Mesendoderm (in vitro differentiated cells): ENCODE results near the gene SMCO4.
A peak's percentile ranks its signal among the peaks of the same experiment; 100 is the strongest.

Experiments
- DNase-seq: peaks from one replicate; pipeline ENCODE4 v3.0.0; 2013
- H2AK5ac ChIP-seq: 2 replicates; pipeline ENCODE4 v1.6.1; 2013; ENCODE audit warnings: low read length, inconsistent platforms
- H2BK120ac ChIP-seq: 2 replicates; pipeline ENCODE4 v1.6.1; 2013; ENCODE audit warnings: low read depth, mild to moderate bottlenecking, low read length, moderate library complexity, mixed read lengths
- H2BK15ac ChIP-seq: replicated peaks from 2 replicates; pipeline ENCODE4 v1.6.1; 2013; ENCODE audit warnings: low read depth, mild to moderate bottlenecking, moderate library complexity
- H2BK5ac ChIP-seq: 2 replicates; pipeline ENCODE4 v1.6.1; 2013; ENCODE audit warnings: low read length, inconsistent platforms
- H3K18ac ChIP-seq: 2 replicates; pipeline ENCODE4 v1.6.1; 2013; ENCODE audit warnings: mild to moderate bottlenecking, low read length, mixed read lengths
- H3K23ac ChIP-seq: one replicate; pipeline ENCODE4 v1.6.1; 2013; ENCODE audit warnings: low read length
- H3K27ac ChIP-seq: 2 replicates; pipeline ENCODE4 v1.5.1; 2013; ENCODE audit warnings: low read depth, mild to moderate bottlenecking, inconsistent platforms, low read length, moderate library complexity
- H3K27me3 ChIP-seq: 2 replicates; pipeline ENCODE4 v1.6.1; 2013; ENCODE audit warnings: low read length, control low read depth, mild to moderate bottlenecking, inconsistent platforms; ENCODE audit not compliant: insufficient read depth, poor library complexity
- H3K36me3 ChIP-seq: 2 replicates; pipeline ENCODE4 v1.6.1; 2013; ENCODE audit warnings: low read length, inconsistent platforms; ENCODE audit not compliant: control insufficient read depth, insufficient read depth
- H3K4ac ChIP-seq: one replicate; pipeline ENCODE4 v1.6.1; 2013; ENCODE audit warnings: low read depth, mild to moderate bottlenecking, low read length, moderate library complexity
- H3K4me1 ChIP-seq: 2 replicates; pipeline ENCODE4 v1.6.1; 2013; ENCODE audit warnings: low read depth, low read length, inconsistent platforms; ENCODE audit not compliant: control insufficient read depth
- H3K4me2 ChIP-seq: 2 replicates; pipeline ENCODE4 v1.6.1; 2013; ENCODE audit warnings: low read length
- H3K4me3 ChIP-seq: 2 replicates; pipeline ENCODE4 v1.5.1; 2013; ENCODE audit warnings: mild to moderate bottlenecking, low read length
- H3K56ac ChIP-seq: one replicate; pipeline ENCODE4 v1.6.1; 2013; ENCODE audit warnings: low read length
- H3K79me1 ChIP-seq: 2 replicates; pipeline ENCODE4 v1.6.1; 2013; ENCODE audit warnings: low read length, inconsistent platforms
- H3K79me2 ChIP-seq: 2 replicates; pipeline ENCODE4 v1.6.1; 2013; ENCODE audit warnings: mild to moderate bottlenecking, low read length; ENCODE audit not compliant: control insufficient read depth, insufficient read depth
- H3K9ac ChIP-seq: 2 replicates; pipeline ENCODE4 v1.6.1; 2013; ENCODE audit warnings: low read length, inconsistent platforms
- H4K5ac ChIP-seq: one replicate; pipeline ENCODE4 v1.6.1; 2013; ENCODE audit warnings: low read length
- H4K8ac ChIP-seq: one replicate; pipeline ENCODE4 v1.6.1; 2013; ENCODE audit warnings: low read depth, mild to moderate bottlenecking, control low read depth, low read length, moderate library complexity
- WGBS: extraction: QIAGEN DNeasy Blood & Tissue Kit; methylation state at CpG from one replicate; pipeline ENCODE4 v1.1.7; 2013; ENCODE audit warnings: low lambda C conversion rate, missing lambda C conversion rate; ENCODE audit not compliant: insufficient coverage; ENCODE audit errors: extremely low coverage; 5-methylcytosine and 5-hydroxymethylcytosine counted together

SMCO4 gene

DNA sequence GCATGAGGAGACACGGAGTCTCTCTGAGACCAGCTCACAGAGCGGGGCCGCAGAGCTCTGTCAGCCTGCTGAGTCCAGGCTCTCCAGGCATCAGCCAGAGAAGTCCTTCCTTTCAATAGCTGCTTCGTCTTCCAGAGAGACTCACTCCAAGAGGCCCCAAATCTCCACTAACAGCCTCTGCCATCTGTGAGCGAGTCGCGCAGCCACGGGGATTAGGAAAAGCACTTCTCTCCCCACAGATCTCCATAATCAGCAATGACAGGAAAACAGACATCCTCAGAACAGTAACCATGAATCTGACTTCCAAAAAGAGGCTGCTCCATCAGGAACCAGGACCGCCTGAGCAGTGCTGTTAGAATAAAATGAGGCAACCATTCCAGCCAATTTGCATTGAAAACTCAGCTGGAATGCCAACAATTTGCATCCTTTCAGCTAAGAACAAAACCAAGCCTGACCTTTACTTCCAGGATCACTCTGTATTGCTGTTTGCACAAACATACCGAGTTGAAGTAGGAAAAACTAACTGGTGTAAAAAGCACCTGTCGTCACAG is 65.4 kb downstream of the SMCO4 start:
- no CpG with 5 or more reads among the region's 11 CpGs for WGBS
- peak overlapping the region; percentile 33 for H3K18ac ChIP-seq
- H4K8ac ChIP-seq = no peak overlapping the region
- H3K4me1 ChIP-seq = peaks cover 11% of the 10 kb centered on the region
- peak overlapping the region; percentile 38 for H3K9ac ChIP-seq
- H3K36me3 ChIP-seq = no peaks in the 10 kb centered on the region
- peak overlapping the region; percentile 89 for H3K23ac ChIP-seq
- no peak overlapping the region for H3K4ac ChIP-seq
- H2AK5ac ChIP-seq = no peak overlapping the region
- no peak overlapping the region for H3K4me2 ChIP-seq
- peak overlapping the region; percentile 84 for H3K27ac ChIP-seq
- no peak overlapping the region for H2BK15ac ChIP-seq
- H4K5ac ChIP-seq = peak overlapping the region; percentile 23
- peaks cover 4% of the 10 kb centered on the region for H3K79me1 ChIP-seq
- no peaks in the 10 kb centered on the region for H3K79me2 ChIP-seq
- H2BK120ac ChIP-seq = no peak overlapping the region
- DNase-seq = peak; percentile 83
- no peak overlapping the region for H2BK5ac ChIP-seq
- peak overlapping the region; percentile 70 for H3K56ac ChIP-seq
- H3K27me3 ChIP-seq = no peaks in the 10 kb centered on the region
- H3K4me3 ChIP-seq = no peak overlapping the region

DNA sequence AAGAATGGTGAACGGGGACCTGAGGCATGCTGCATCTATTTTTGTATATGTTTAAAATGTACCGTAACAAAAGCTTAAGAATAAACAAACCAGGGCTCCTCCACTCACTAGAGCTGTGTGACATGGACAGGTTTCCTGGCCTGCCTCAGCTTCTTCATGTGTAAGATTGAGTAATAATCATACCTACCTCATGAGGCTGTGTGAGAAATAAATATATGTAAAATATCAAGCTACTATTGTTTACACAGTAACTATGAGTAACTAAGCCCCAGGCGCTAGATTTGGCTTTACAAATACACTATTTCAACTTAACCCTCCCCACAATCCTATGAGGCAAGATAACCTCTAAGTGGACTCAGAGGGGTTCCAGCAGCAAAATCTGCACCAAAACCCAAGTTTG is 66.4 kb downstream of the SMCO4 start:
- Histone ChIP-seq H4K5ac (no peak overlapping the region), H3K27ac (peak overlapping the region; percentile 84), H3K4me3 (no peak overlapping the region), H3K56ac (peak overlapping the region; percentile 70), H2BK15ac (no peak overlapping the region), H2BK120ac (no peak overlapping the region), H3K23ac (no peak overlapping the region), H3K4ac (no peak overlapping the region), H2AK5ac (no peak overlapping the region), H3K4me2 (no peak overlapping the region), H3K79me2 (no peaks in the 10 kb centered on the region), H4K8ac (no peak overlapping the region), H3K27me3 (no peaks in the 10 kb centered on the region), H3K4me1 (peaks cover 11% of the 10 kb centered on the region), H3K36me3 (no peaks in the 10 kb centered on the region), H2BK5ac (no peak overlapping the region), H3K79me1 (peaks cover 2% of the 10 kb centered on the region), H3K9ac (no peak overlapping the region), H3K18ac (peak overlapping the region; percentile 33)
- no peak for DNase-seq
- no CpG with 5 or more reads among the region's 3 CpGs for WGBS

GRCh38 chr11:93474123-93474522 is 69.1 kb downstream of the SMCO4 start:
- Histone ChIP-seq H4K8ac (no peak overlapping the region), H3K23ac (no peak overlapping the region), H2BK15ac (no peak overlapping the region), H3K4me1 (peaks cover 11% of the 10 kb centered on the region), H3K79me1 (peaks cover 2% of the 10 kb centered on the region), H3K79me2 (no peaks in the 10 kb centered on the region), H3K36me3 (no peaks in the 10 kb centered on the region), H3K27ac (no peak overlapping the region), H3K4ac (no peak overlapping the region), H3K56ac (no peak overlapping the region), H3K27me3 (no peaks in the 10 kb centered on the region), H3K4me2 (no peak overlapping the region), H2BK5ac (no peak overlapping the region), H2AK5ac (no peak overlapping the region), H3K4me3 (no peak overlapping the region), H4K5ac (no peak overlapping the region), H3K18ac (no peak overlapping the region), H3K9ac (no peak overlapping the region), H2BK120ac (no peak overlapping the region)
- DNase-seq = no peak
- no CpG with 5 or more reads among the region's 1 CpG for WGBS

GRCh38 chr11:93468290-93468689 is 74.9 kb downstream of the SMCO4 start:
- H3K4me3 ChIP-seq = no peak overlapping the region
- no peak overlapping the region for H3K4me2 ChIP-seq
- H2BK120ac ChIP-seq = no peak overlapping the region
- no peak overlapping the region for H2BK5ac ChIP-seq
- no peak overlapping the region for H3K18ac ChIP-seq
- no peaks in the 10 kb centered on the region for H3K79me1 ChIP-seq
- no peak overlapping the region for H3K56ac ChIP-seq
- no peak overlapping the region for H2AK5ac ChIP-seq
- no peak overlapping the region for H3K27ac ChIP-seq
- H3K9ac ChIP-seq = no peak overlapping the region
- no peak for DNase-seq
- H3K27me3 ChIP-seq = no peaks in the 10 kb centered on the region
- H3K4ac ChIP-seq = no peak overlapping the region
- H2BK15ac ChIP-seq = no peak overlapping the region
- no CpG with 5 or more reads among the region's 5 CpGs for WGBS
- no peaks in the 10 kb centered on the region for H3K79me2 ChIP-seq
- no peak overlapping the region for H4K8ac ChIP-seq
- no peak overlapping the region for H4K5ac ChIP-seq
- no peaks in the 10 kb centered on the region for H3K36me3 ChIP-seq
- H3K23ac ChIP-seq = no peak overlapping the region
- no peaks in the 10 kb centered on the region for H3K4me1 ChIP-seq

- H2BK120ac ChIP-seq = no peak overlapping the region
- peak overlapping the region; percentile 56 for H3K56ac ChIP-seq
- H3K9ac ChIP-seq = no peak overlapping the region
- no peak overlapping the region for H4K5ac ChIP-seq
- no peak overlapping the region for H3K4me3 ChIP-seq
- H3K79me2 ChIP-seq = no peaks in the 10 kb centered on the region
- no peaks in the 10 kb centered on the region for H3K4me1 ChIP-seq
- H2BK15ac ChIP-seq = no peak overlapping the region
- no peak overlapping the region for H3K23ac ChIP-seq
- no peak for DNase-seq
- no peak overlapping the region for H3K4ac ChIP-seq
- no peaks in the 10 kb centered on the region for H3K79me1 ChIP-seq
- no peak overlapping the region for H2BK5ac ChIP-seq
- H3K4me2 ChIP-seq = no peak overlapping the region
- H3K27me3 ChIP-seq = no peaks in the 10 kb centered on the region
- H3K27ac ChIP-seq = no peak overlapping the region
- H3K18ac ChIP-seq = no peak overlapping the region
- no peak overlapping the region for H2AK5ac ChIP-seq
- no peak overlapping the region for H4K8ac ChIP-seq
- no peaks in the 10 kb centered on the region for H3K36me3 ChIP-seq
- whole genome bisulfite sequencing = no CpG with 5 or more reads among the region's 4 CpGs
These were observed 76.1 kb downstream of the SMCO4 start for GRCh38 chr11:93467054-93467453.

GRCh38 chr11:93464927-93465540 is 78.2 kb downstream of the SMCO4 start:
- Histone ChIP-seq H2BK5ac (no peak overlapping the region), H3K4me2 (no peak overlapping the region), H3K56ac (no peak overlapping the region), H3K4me1 (no peaks in the 10 kb centered on the region), H3K4me3 (no peak overlapping the region), H3K79me1 (no peaks in the 10 kb centered on the region), H3K18ac (no peak overlapping the region), H2AK5ac (no peak overlapping the region), H2BK120ac (no peak overlapping the region), H3K9ac (no peak overlapping the region), H2BK15ac (no peak overlapping the region), H3K36me3 (no peaks in the 10 kb centered on the region), H4K8ac (no peak overlapping the region), H4K5ac (no peak overlapping the region), H3K27me3 (no peaks in the 10 kb centered on the region), H3K79me2 (no peaks in the 10 kb centered on the region), H3K4ac (no peak overlapping the region), H3K27ac (no peak overlapping the region), H3K23ac (no peak overlapping the region)
- no CpG with 5 or more reads among the region's 3 CpGs for WGBS
- no peak for DNase-seq
